K562 (cell line): Measurements from ENCODE around the gene CSNK1G1. TPM values are rescaled to one million over a fixed set of nuclear protein-coding genes. Genes with fewer than 3 reads are reported as not detected.
A peak's percentile ranks its signal among the peaks of the same experiment; 100 is the strongest.

Source experiments
- BHLHE40 ChIP-seq: IDR thresholded peaks from 2 replicates; pipeline ENCODE4 v1.6.1; 2011; ENCODE audit warnings: low read length, improper control_type of control experiment
- BRF1 ChIP-seq: IDR thresholded peaks from 3 replicates; pipeline ENCODE4 v1.6.1; 2011; ENCODE audit warnings: borderline replicate concordance, mild to moderate bottlenecking; ENCODE audit not compliant: insufficient read length; ENCODE audit errors: extremely low read depth
- FOXM1 ChIP-seq, 2 experiments: fragments of 450-650 bp in 1 of 2; sonication (generic) in 1 of 2; formaldehyde crosslinking in 1 of 2; IDR thresholded peaks; 2 replicates each; pipeline versions ENCODE4 v1.6.1 to v1.9.0; 2017 to 2022; ENCODE audit warnings: low read depth in 2 of 2, mild to moderate bottlenecking in 2 of 2, missing genetic modification reagents in 1 of 2, moderate library complexity in 1 of 2
- HDAC3 ChIP-seq: fragments of 450-650 bp; IDR thresholded peaks from 2 replicates; pipeline ENCODE4 v1.6.1; 2018; ENCODE audit warnings: borderline replicate concordance, mild to moderate bottlenecking, moderate library complexity; ENCODE audit not compliant: partially characterized antibody
- KAT7 ChIP-seq: sonication (generic); formaldehyde crosslinking; IDR thresholded peaks from 2 replicates; pipeline ENCODE4 v1.8.0; 2022; ENCODE audit warnings: missing genetic modification reagents, mild to moderate bottlenecking, borderline replicate concordance
- KDM2B ChIP-seq: fragments of 250-450 bp; sonication (Bioruptor Pico); IDR thresholded peaks from 2 replicates; pipeline ENCODE4 v1.8.0; 2021; ENCODE audit warnings: mild to moderate bottlenecking, moderate library complexity
- LEF1 ChIP-seq: fragments of 450-650 bp; IDR thresholded peaks from 2 replicates; pipeline ENCODE4 v1.6.1; 2016; ENCODE audit warnings: mild to moderate bottlenecking
- NEUROD1 ChIP-seq: fragments of 150-350 bp; IDR thresholded peaks from 2 replicates; pipeline ENCODE4 v1.6.1; 2014; ENCODE audit warnings: borderline replicate concordance, low read length, low read depth; ENCODE audit not compliant: partially characterized antibody
- NFE2 ChIP-seq: IDR thresholded peaks from 2 replicates; pipeline ENCODE4 v1.6.1; 2014; ENCODE audit warnings: antibody characterized with exemption, low read depth
- RAD21 ChIP-seq, 2 experiments: fragments of 250-450 bp in 1 of 2; fragments of 450-650 bp in 1 of 2; sonication (Bioruptor Pico) in 1 of 2; formaldehyde crosslinking in 1 of 2; IDR thresholded peaks in 1 of 2; conservative IDR thresholded peaks in 1 of 2; 2 replicates each; pipeline versions ENCODE4 v1.4.0 to v1.8.0; 2020 to 2022; ENCODE audit warnings: mild to moderate bottlenecking in 2 of 2, moderate library complexity in 1 of 2
- RNF2 ChIP-seq: sonication (generic); IDR thresholded peaks from 2 replicates; pipeline ENCODE4 v1.6.1; 2016
- SAFB2 ChIP-seq: fragments of 200-400 bp; formaldehyde crosslinking; IDR thresholded peaks from 2 replicates; pipeline ENCODE4 v1.6.1; 2018; ENCODE audit warnings: borderline replicate concordance, low read length, low read depth, moderate library complexity; ENCODE audit not compliant: severe bottlenecking
- SRSF7 ChIP-seq: fragments of 200-400 bp; formaldehyde crosslinking; optimal IDR thresholded peaks from 2 replicates; pipeline ENCODE3; 2017; ENCODE audit warnings: mild to moderate bottlenecking, low read depth, low read length
- TCF7L2 ChIP-seq: fragments of 150-350 bp; IDR thresholded peaks from 2 replicates; pipeline ENCODE4 v1.6.1; 2016; ENCODE audit warnings: low read depth, mild to moderate bottlenecking, low read length, moderate library complexity
- TEAD4 ChIP-seq, 2 experiments: sonication (generic) in 1 of 2; formaldehyde crosslinking in 1 of 2; IDR thresholded peaks; 2 replicates each; pipeline versions ENCODE4 v1.6.1 to v1.8.0; 2012 to 2022; ENCODE audit warnings: borderline replicate concordance in 1 of 2, inconsistent platforms in 1 of 2, low read length in 1 of 2, mild to moderate bottlenecking in 1 of 2, missing genetic modification reagents in 1 of 2
- ZNF282 ChIP-seq: sonication (generic); formaldehyde crosslinking; IDR thresholded peaks from 2 replicates; pipeline ENCODE4 v1.8.1; 2023; ENCODE audit warnings: missing genetic modification reagents
- ZNF408 ChIP-seq: fragments of 250-450 bp; sonication (Bioruptor Pico); IDR thresholded peaks from 2 replicates; pipeline ENCODE4 v1.4.0; 2020; ENCODE audit warnings: low read depth, mild to moderate bottlenecking, moderate library complexity
- ZNF644 ChIP-seq: fragments of 200-800 bp; sonication (Bioruptor generic); IDR thresholded peaks from 2 replicates; pipeline ENCODE4 v1.6.1; 2016; ENCODE audit warnings: low read depth, missing genetic modification characterization, missing compliant biosample characterization
- ZNF780A ChIP-seq: fragments of 250-450 bp; sonication (Bioruptor Pico); IDR thresholded peaks from 2 replicates; pipeline ENCODE4 v1.5.0; 2021; ENCODE audit warnings: mild to moderate bottlenecking
- polyA plus RNA-seq, 8 experiments: library from polyadenylated mRNA; depleted of rRNA in 4 of 8; stranded (reverse) in 5 of 8; unstranded in 3 of 8; fragments of >200 nt; fragmentation: Nextera tagmentation in 2 of 8; fragmentation: Illumina TruSeq in 1 of 8; extraction: Ambion mirVana in 2 of 8; extraction: Trizol in 1 of 8; gene quantifications; 2 replicates each; pipeline versions ENCODE4 v1.2.1 to v1.2.3, GENCODE V29; 2011 to 2014; ENCODE audit warnings: inconsistent platforms in 1 of 8, missing spikeins in 1 of 8
- total RNA-seq, 7 experiments: library from RNA; depleted of rRNA in 6 of 7; stranded (reverse); fragments of >200 nt in 6 of 7; fragmentation: Illumina TruSeq in 2 of 7; extraction: Trizol in 2 of 7; gene quantifications; 2 replicates each; pipeline versions ENCODE4 v1.2.1 to v1.2.3, GENCODE V29; 2011 to 2021; ENCODE audit warnings: low replicate concordance in 1 of 7
- TF ChIP-seq, protein P1 (sequence below): fragments of 450-650 bp; IDR thresholded peaks from 2 replicates; pipeline ENCODE4 v1.6.1; 2017; ENCODE audit warnings: mild to moderate bottlenecking, moderate library complexity
- TF ChIP-seq, protein P2 (sequence below): fragments of 250-450 bp; sonication (Bioruptor Pico); IDR thresholded peaks from 2 replicates; pipeline ENCODE4 v1.8.0; 2022; ENCODE audit warnings: moderate library complexity, mild to moderate bottlenecking, inconsistent platforms
- TF ChIP-seq, protein P3 (sequence below): sonication (generic); formaldehyde crosslinking; IDR thresholded peaks from 2 replicates; pipeline ENCODE4 v1.8.0; 2022; ENCODE audit warnings: mild to moderate bottlenecking, missing genetic modification reagents, borderline replicate concordance

The CSNK1G1 gene
- total and polyA plus RNA-seq, 9 of the 15 experiments (the other 6 are each of a cell fraction or from before 2014, with no cell fraction given) = 4.5 to 18.5 (median 9.5) TPM

DNA sequence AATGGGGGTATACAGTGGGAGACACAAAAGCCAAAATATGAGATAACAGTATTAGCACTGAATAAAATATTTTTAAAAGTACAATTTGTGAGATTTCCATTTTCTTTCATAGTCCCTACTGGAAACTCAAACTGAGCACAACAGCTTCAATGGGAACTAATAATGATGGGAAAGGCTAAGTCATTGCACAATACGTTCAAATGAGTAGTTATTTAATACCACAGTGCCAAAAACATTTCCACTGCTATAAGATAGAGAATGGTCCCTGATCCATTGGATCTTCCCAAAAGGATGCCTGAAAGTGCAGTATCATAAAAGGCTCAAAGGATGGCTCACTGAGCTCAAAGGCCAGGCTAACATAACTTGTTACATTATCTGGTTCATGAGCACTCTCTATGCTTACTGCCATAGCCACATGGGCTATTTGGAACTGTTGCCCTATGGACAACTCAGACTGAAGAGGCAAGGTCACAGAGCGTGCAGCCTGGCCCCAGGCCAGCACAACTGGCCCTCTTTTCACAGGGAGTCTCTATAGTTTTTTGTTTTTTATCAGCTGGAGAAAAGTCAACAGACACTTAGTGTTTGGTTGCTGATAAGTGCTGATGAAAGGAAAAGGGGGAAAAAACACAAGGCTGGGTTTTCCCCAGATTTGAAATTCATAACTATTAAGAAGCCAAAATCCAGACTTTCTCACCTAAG lies 139.1 kb downstream of the CSNK1G1 start (continued):
- TF ChIP-seq KAT7 (CRISPR knock-in tag) (no peak), ZNF282 (CRISPR knock-in tag) (no peak), NFE2 (no peak), RNF2 (no peak), FOXM1 (IDR thresholded peaks at IDR 0.05; ENCODE audit: low read depth) (peak; percentile 86), FOXM1 (CRISPR knock-in tag; IDR thresholded peaks at IDR 0.05; ENCODE audit: low read depth) (no peak), NEUROD1 (peak; percentile 28), LEF1 (peak; percentile 90), SAFB2 (no peak), ZNF780A (no peak), HDAC3 (peak; percentile 68), BRF1 (no peak), ZNF644 (no peak), RAD21 (CRISPR knock-in tag; conservative IDR thresholded peaks at IDR 0.05 in 1 of 2, IDR thresholded peaks at IDR 0.05 in 1 of 2) (peak in 1 of 2 experiments; percentile 65; a peak in 3 of 4 replicates), TEAD4 (IDR thresholded peaks at IDR 0.05; ENCODE audit: low read length) (peak; percentile 85), TEAD4 (CRISPR knock-in tag; IDR thresholded peaks at IDR 0.05; ENCODE audit: borderline replicate concordance) (no peak), KDM2B (CRISPR knock-in tag) (no peak), SRSF7 (no peak), ZNF408 (no peak), BHLHE40 (peak; percentile 33; the same call in 1 of the 2 replicates), TCF7L2 (peak; percentile 64; the same call in 1 of the 2 replicates)
- TF ChIP-seq, protein P1, sequence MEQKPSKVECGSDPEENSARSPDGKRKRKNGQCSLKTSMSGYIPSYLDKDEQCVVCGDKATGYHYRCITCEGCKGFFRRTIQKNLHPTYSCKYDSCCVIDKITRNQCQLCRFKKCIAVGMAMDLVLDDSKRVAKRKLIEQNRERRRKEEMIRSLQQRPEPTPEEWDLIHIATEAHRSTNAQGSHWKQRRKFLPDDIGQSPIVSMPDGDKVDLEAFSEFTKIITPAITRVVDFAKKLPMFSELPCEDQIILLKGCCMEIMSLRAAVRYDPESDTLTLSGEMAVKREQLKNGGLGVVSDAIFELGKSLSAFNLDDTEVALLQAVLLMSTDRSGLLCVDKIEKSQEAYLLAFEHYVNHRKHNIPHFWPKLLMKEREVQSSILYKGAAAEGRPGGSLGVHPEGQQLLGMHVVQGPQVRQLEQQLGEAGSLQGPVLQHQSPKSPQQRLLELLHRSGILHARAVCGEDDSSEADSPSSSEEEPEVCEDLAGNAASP = no peak
- TF ChIP-seq, protein P2, sequence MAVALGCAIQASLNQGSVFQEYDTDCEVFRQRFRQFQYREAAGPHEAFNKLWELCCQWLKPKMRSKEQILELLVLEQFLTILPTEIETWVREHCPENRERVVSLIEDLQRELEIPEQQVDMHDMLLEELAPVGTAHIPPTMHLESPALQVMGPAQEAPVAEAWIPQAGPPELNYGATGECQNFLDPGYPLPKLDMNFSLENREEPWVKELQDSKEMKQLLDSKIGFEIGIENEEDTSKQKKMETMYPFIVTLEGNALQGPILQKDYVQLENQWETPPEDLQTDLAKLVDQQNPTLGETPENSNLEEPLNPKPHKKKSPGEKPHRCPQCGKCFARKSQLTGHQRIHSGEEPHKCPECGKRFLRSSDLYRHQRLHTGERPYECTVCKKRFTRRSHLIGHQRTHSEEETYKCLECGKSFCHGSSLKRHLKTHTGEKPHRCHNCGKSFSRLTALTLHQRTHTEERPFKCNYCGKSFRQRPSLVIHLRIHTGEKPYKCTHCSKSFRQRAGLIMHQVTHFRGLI = no peak
- TF ChIP-seq, protein P3, sequence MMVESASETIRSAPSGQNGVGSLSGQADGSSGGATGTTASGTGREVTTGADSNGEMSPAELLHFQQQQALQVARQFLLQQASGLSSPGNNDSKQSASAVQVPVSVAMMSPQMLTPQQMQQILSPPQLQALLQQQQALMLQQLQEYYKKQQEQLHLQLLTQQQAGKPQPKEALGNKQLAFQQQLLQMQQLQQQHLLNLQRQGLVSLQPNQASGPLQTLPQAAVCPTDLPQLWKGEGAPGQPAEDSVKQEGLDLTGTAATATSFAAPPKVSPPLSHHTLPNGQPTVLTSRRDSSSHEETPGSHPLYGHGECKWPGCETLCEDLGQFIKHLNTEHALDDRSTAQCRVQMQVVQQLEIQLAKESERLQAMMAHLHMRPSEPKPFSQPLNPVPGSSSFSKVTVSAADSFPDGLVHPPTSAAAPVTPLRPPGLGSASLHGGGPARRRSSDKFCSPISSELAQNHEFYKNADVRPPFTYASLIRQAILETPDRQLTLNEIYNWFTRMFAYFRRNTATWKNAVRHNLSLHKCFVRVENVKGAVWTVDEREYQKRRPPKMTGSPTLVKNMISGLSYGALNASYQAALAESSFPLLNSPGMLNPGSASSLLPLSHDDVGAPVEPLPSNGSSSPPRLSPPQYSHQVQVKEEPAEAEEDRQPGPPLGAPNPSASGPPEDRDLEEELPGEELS (CRISPR knock-in tag) = no peak
